Measurements from ENCODE around the gene FNTB. TPM values are rescaled to one million over a fixed set of nuclear protein-coding genes. Genes with fewer than 3 reads are reported as not detected.

The FNTB gene
- total RNA-seq, 1 donor from 2014 or later = 18.0 TPM

- TF ChIP-seq CTCF (IDR thresholded peaks at IDR 0.05; ENCODE audit: insufficient read depth, low read length, poor library complexity, severe bottlenecking) = no peak
- no peak for DNase-seq (ENCODE audit: low read depth)
- Histone ChIP-seq H3K4me3 (ENCODE audit: low read depth, low read length) (no peak overlapping the region), H3K27me3 (ENCODE audit: control insufficient read depth, insufficient read depth, low read length) (no peaks in the 10 kb centered on the region), H3K36me3 (ENCODE audit: control insufficient read depth, insufficient read depth, low read length) (no peaks in the 10 kb centered on the region)
Measured at GRCh38 chr14:65035049-65035448, 48.4 kb downstream of the FNTB start.

- DNase-seq (ENCODE audit: low read depth) = no peak
- Histone ChIP-seq H3K4me3 (ENCODE audit: low read depth, low read length) (no peak overlapping the region), H3K36me3 (ENCODE audit: control insufficient read depth, insufficient read depth, low read length) (peaks cover 1% of the 10 kb centered on the region), H3K27me3 (ENCODE audit: control insufficient read depth, insufficient read depth, low read length) (no peaks in the 10 kb centered on the region)
- TF ChIP-seq CTCF (IDR thresholded peaks at IDR 0.05; ENCODE audit: insufficient read depth, low read length, poor library complexity, severe bottlenecking) = no peak
Measured at GRCh38 chr14:65038966-65039365, 52.3 kb downstream of the FNTB start.

- Histone ChIP-seq H3K4me3 (ENCODE audit: low read depth, low read length) (no peak overlapping the region), H3K27me3 (ENCODE audit: control insufficient read depth, insufficient read depth, low read length) (no peaks in the 10 kb centered on the region), H3K36me3 (ENCODE audit: control insufficient read depth, insufficient read depth, low read length) (peaks cover 1% of the 10 kb centered on the region)
- no peak for TF ChIP-seq CTCF (IDR thresholded peaks at IDR 0.05; ENCODE audit: insufficient read depth, low read length, poor library complexity, severe bottlenecking)
- no peak for DNase-seq (ENCODE audit: low read depth)
Measured at GRCh38 chr14:65040666-65041433, 54.2 kb downstream of the FNTB start.

GRCh38 chr14:65041434-65041915 lies 54.8 kb downstream of the FNTB start:
- no peak for DNase-seq (ENCODE audit: low read depth)
- no peak for TF ChIP-seq CTCF (IDR thresholded peaks at IDR 0.05; ENCODE audit: insufficient read depth, low read length, poor library complexity, severe bottlenecking)
- Histone ChIP-seq H3K36me3 (ENCODE audit: control insufficient read depth, insufficient read depth, low read length) (peaks cover 1% of the 10 kb centered on the region), H3K4me3 (ENCODE audit: low read depth, low read length) (no peak overlapping the region), H3K27me3 (ENCODE audit: control insufficient read depth, insufficient read depth, low read length) (no peaks in the 10 kb centered on the region)

GRCh38 chr14:65042296-65042695 lies 55.6 kb downstream of the FNTB start:
- Histone ChIP-seq H3K27me3 (ENCODE audit: control insufficient read depth, insufficient read depth, low read length) (no peaks in the 10 kb centered on the region), H3K36me3 (ENCODE audit: control insufficient read depth, insufficient read depth, low read length) (peaks cover 1% of the 10 kb centered on the region), H3K4me3 (ENCODE audit: low read depth, low read length) (no peak overlapping the region)
- no peak for DNase-seq (ENCODE audit: low read depth)
- TF ChIP-seq CTCF (IDR thresholded peaks at IDR 0.05; ENCODE audit: insufficient read depth, low read length, poor library complexity, severe bottlenecking) = no peak

Measured in kidney epithelial cell (primary cell).